Lower leg skin (tissue), 3 donors: ENCODE data around the gene ADAM19.

Source experiments
- CTCF ChIP-seq, 3 donors: fragments of 450-650 bp; IDR thresholded peaks; one replicate each; pipeline ENCODE4 v1.5.1; 2016; ENCODE audit warnings: antibody characterized with exemption in 3 of 3, mild to moderate bottlenecking in 3 of 3, moderate library complexity in 2 of 3
- POLR2A ChIP-seq, 2 donors: fragments of 450-650 bp; IDR thresholded peaks; one replicate each; pipeline ENCODE4 v1.6.1; 2016 to 2017; ENCODE audit warnings: antibody characterized with exemption in 2 of 2, mild to moderate bottlenecking in 1 of 2, moderate library complexity in 1 of 2

DNA sequence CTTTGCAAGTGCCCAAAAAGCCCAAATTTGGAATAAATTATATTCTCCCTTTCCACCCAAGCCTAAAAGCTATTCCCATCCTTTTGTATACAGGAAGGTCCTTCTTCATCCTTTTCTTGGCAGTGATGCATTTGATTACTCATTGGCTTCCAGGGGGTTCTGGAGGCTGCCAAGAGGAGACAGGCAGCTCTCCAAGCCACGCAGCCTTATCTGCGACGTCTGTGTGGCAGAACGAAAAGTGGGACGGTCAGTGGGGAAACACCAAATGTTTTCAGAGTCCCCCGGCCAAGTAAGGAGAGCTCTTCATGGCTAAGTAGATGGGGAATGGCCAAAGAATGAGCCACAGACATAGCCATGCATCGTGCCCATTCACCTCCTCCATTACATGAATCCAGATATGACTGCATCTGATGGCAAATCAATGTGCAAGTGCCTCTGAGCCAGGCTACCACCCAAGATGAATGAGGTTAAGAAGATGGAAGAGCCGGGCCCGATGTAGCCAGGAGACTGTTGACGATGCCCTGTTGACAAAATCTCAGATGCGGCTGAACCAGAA lies 12.1 kb downstream of the ADAM19 start:
- TF ChIP-seq CTCF (IDR thresholded peaks at IDR 0.05) (no peak), POLR2A (IDR thresholded peaks at IDR 0.05) (no peak)
